ENCODE measurements around the gene ASIC2.

DNA sequence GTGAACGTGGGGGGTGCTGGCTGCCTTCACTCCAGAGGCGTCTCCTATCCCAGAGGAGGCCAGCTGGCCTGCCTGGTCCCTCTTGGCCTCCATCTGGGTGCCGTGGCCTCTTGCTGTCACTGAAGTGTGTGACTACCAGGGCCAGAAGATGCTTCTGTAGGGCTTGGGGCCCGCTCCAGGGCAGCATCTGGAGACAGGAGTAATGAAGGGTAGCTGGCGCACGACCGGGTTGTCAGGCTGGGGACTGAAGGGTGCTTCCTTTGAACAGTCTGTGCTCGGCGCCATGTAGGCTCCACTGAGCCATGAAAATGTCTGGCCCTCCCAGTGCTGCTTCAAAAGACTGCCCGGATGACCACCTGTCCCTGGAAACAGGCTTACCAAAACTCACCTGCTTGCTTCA is 31.3 kb downstream of the ASIC2 start:
- no peak for TF ChIP-seq CTCF (conservative IDR thresholded peaks at IDR 0.05; ENCODE audit: low read depth, low read length)
- no peak for TF ChIP-seq EZH2 (IDR thresholded peaks at IDR 0.05; ENCODE audit: low read length, unreplicated experiment)
